ENCODE data around the gene C9orf57. TPM values are rescaled to one million over a fixed set of nuclear protein-coding genes. Genes with fewer than 3 reads are reported as not detected.
"Not testable (repeated sequence)": the region's sequence is repeated elsewhere in the genome, so short reads cannot be mapped to it uniquely, and the experiment has no call there.

The C9orf57 gene
- total RNA-seq, 1 experiment from 2014 or later, result 0.78 TPM

DNA sequence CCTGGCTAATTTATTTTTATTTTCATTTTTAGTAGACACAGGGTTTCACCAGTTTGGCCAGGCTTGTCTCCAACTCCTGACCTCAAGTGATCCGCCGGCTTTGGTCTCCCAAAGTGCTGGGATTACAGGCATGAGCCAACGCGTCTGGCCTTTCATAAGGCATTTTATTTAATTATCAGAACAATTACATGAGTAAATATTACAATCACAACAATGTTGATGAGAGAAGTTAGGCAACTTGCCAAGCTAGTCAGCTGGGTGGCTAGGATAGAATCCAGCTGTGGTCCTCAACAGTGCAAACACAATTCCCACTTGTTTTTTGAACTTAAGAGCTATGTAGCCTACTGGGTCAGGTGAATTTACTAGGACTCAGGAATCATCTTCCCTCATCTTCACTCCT is 22.0 kb downstream of the C9orf57 start:
- DNase-seq (ENCODE audit: low read depth), result no peak
- in situ Hi-C loops (cut with HindIII; ENCODE audit: low pct_unique_long_range_greater_than_20kb, low sequenced_read_pairs), result loop anchor here (25.0 kb wide), 4 partner anchors 124 to 799 kb away; no protein-coding TSS in a partner anchor

DNA sequence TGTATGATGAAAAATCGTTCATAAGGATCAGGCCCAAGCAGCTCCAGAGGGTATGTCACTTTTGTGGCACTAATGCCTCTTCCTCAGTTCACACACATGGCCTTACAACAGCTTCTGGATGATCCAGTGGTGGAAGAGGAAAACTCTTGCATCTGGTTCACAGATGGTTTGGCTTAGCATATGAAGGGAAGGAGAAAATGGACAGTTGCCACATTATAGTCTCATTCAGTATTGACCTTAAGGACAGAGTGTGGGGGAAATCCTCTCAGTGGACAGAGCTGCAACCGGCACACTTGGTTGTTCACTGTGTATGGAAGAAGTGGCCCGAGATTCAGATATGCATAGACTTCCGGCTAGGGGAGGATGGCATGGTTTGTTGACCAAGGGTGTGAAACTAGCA is 22.8 kb downstream of the C9orf57 start:
- in situ Hi-C loops (cut with HindIII; ENCODE audit: low pct_unique_long_range_greater_than_20kb, low sequenced_read_pairs), result loop anchor here (25.0 kb wide), 4 partner anchors 125 to 800 kb away; no protein-coding TSS in a partner anchor
- no peak for DNase-seq (ENCODE audit: low read depth)

DNA sequence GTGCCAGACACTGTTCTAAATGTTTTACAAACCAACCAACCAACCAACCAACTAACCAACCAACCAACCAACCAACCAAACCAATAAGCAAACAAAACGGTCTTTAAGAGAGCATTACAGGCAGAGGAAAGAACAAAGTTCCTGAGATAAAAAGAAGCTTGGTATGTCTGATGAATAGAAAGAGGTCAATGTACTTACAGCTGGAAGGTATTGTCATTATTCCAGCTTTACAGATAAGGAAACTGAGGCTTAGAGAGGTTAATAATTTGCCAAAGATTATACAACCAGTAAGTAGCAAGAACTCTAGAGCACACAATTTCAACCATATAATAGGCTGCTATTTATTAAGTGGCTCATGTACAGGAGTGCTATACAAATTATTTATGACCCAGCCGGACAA is 29.6 kb downstream of the C9orf57 start:
- in situ Hi-C loops (cut with HindIII; ENCODE audit: low pct_unique_long_range_greater_than_20kb, low sequenced_read_pairs), result loop anchor here (25.0 kb wide), 4 partner anchors 132 to 807 kb away; no protein-coding TSS in a partner anchor
- no peak for DNase-seq (ENCODE audit: low read depth)

DNA sequence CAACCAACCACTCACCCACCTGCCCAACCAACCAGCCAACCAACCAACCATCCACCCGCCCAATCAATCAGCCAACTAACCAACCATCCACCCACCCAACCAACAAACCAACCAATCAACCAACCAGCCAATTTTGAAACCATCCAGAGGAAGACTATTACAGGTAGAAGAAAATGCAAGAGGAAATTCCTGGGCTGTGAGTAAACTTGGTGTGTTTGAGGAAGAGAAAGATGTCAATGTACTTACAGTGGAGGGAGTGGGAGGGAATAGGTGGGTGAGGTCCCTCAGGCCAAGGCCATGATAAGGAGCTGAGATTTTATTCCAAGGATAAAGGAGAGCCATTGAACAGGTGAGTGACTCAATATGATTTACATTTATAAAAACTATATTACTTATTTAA is 30.4 kb downstream of the C9orf57 start:
- in situ Hi-C loops (cut with HindIII; ENCODE audit: low pct_unique_long_range_greater_than_20kb, low sequenced_read_pairs), result loop anchor here (25.0 kb wide), 4 partner anchors 132 to 807 kb away; no protein-coding TSS in a partner anchor
- no peak for DNase-seq (ENCODE audit: low read depth)

DNA sequence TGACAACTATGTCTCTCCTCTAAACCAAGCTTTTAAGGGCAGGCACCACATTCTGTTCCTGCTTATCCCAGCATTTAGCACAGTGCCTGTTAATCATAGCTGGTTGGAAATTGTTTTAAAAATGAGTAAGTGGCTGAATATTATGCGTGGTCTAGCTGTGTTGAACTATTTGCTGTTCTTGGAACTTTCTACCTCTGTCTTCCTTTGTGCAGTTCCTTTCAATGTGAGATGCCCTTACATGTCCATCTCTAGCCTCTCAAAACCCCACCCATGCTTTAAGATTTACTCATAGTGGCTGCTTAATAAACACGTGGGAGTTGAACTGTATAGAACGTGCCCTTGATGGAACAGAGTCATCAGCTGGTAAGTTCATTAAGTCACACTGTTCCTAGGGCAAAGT is 34.5 kb downstream of the C9orf57 start:
- no peak for DNase-seq (ENCODE audit: low read depth)
- in situ Hi-C loops (cut with HindIII; ENCODE audit: low pct_unique_long_range_greater_than_20kb, low sequenced_read_pairs), result loop anchor here (25.0 kb wide), 4 partner anchors 136 to 811 kb away; no protein-coding TSS in a partner anchor

GRCh38 chr9:72023596-72023995 is 36.8 kb downstream of the C9orf57 start:
- in situ Hi-C loops (cut with HindIII; ENCODE audit: low pct_unique_long_range_greater_than_20kb, low sequenced_read_pairs), result no loop called here
- DNase-seq (ENCODE audit: low read depth), result no peak

DNA sequence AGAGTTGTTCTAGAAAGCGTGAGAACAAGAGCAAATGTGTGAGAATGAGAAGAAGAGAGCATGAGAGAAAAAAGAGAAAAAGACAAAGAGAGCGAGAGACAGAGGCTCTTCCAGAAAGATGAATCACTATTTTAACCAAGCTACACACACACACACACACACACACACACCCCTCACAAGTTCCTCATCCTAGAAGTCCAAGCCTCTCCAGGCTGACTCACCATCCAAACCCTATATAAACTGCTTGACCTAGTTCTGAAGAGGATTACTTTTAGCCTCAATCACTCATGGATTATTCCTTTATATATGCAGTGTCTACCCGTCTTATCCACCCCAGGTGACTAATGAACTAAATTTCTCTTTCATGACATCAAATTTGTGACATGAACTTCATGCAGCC is 37.6 kb downstream of the C9orf57 start:
- peak; percentile 43 for DNase-seq (ENCODE audit: low read depth)
- in situ Hi-C loops (cut with HindIII; ENCODE audit: low pct_unique_long_range_greater_than_20kb, low sequenced_read_pairs), result no loop called here

DNA sequence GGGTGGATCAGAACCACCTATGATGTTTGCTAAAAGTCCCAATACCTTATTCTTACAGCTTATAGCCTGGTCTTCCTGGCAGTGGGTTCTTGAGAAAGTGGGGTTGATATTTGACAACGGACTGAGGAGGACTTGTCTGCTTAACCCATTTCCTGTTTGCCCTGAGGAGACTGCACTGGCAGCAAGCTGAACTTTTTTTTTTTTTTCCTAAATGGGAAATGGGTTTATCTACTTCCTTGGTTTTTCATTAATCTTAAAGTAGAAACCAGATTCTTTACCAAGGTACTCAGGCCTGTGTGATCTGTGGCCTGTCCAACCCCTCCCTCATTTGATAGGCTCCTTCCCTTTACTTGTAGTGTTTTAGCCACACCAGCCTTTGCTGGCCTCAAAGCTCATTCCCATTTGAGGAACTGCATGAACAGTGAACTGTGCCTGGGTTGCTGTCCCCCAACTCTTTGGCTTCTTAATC is 47.1 kb downstream of the C9orf57 start:
- in situ Hi-C loops (cut with HindIII; ENCODE audit: low pct_unique_long_range_greater_than_20kb, low sequenced_read_pairs), result no loop called here
- DNase-seq (ENCODE audit: low read depth), result no peak

- DNase-seq (ENCODE audit: low read depth), result no peak
- in situ Hi-C loops (cut with HindIII; ENCODE audit: low pct_unique_long_range_greater_than_20kb, low sequenced_read_pairs), result no loop called here
Observed at GRCh38 chr9:72012646-72013045, 47.8 kb downstream of the C9orf57 start.

GRCh38 chr9:72007726-72008125 is 52.7 kb downstream of the C9orf57 start:
- in situ Hi-C loops (cut with HindIII; ENCODE audit: low pct_unique_long_range_greater_than_20kb, low sequenced_read_pairs); DNase-seq (ENCODE audit: low read depth): not testable (repeated sequence)

GRCh38 chr9:72006501-72006900 is 53.9 kb downstream of the C9orf57 start:
- in situ Hi-C loops (cut with HindIII; ENCODE audit: low pct_unique_long_range_greater_than_20kb, low sequenced_read_pairs), result no loop called here
- no peak for DNase-seq (ENCODE audit: low read depth)

DNA sequence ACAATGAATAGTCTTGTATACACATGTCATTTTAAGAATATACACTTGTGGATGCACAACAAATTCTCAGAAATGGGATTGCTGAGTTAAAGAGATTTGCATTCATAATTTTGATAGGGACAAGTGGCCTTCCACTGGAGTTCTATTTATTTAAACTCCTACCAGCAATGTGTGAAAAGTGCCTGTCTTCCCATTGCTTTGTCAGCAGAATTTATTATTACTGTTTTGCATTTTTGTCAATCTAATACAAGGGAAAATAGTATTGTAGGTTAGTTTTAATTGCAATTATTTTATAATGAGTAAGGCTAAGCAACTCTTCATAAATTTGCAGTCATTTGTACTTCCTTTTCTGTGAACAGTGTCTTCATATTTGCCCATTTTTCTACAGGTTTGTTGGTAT is 55.0 kb downstream of the C9orf57 start:
- no peak for DNase-seq (ENCODE audit: low read depth)
- in situ Hi-C loops (cut with HindIII; ENCODE audit: low pct_unique_long_range_greater_than_20kb, low sequenced_read_pairs), result no loop called here

Other genes with a start within 250 kb of the C9orf57 start
- gene ABHD17B, start 149.4 kb downstream of the C9orf57 start, total RNA-seq (2014; rRNA removed; shearing (Covaris generic); ENCODE audit: low replicate concordance), result 14.6 and 28.0 TPM in 2 replicates
- gene C9orf85, start 149.0 kb downstream of the C9orf57 start, total RNA-seq (2014; rRNA removed; shearing (Covaris generic); ENCODE audit: low replicate concordance), result 9.4 and 12.5 TPM in 2 replicates
- 26.3 and 31.2 TPM in 2 replicates for gene GDA, start 88.8 kb upstream of the C9orf57 start, total RNA-seq (2014; rRNA removed; shearing (Covaris generic); ENCODE audit: low replicate concordance)

Data from Caki2 (cell line).